ENCODE results near the gene CD19. TPM values are rescaled to one million over a fixed set of nuclear protein-coding genes. Genes with fewer than 3 reads are reported as not detected.

CD19 gene
- total and polyA plus RNA-seq, 5 experiments from 2014 or later, result 0.17 to 7.6 (median 0.19) TPM

DNA sequence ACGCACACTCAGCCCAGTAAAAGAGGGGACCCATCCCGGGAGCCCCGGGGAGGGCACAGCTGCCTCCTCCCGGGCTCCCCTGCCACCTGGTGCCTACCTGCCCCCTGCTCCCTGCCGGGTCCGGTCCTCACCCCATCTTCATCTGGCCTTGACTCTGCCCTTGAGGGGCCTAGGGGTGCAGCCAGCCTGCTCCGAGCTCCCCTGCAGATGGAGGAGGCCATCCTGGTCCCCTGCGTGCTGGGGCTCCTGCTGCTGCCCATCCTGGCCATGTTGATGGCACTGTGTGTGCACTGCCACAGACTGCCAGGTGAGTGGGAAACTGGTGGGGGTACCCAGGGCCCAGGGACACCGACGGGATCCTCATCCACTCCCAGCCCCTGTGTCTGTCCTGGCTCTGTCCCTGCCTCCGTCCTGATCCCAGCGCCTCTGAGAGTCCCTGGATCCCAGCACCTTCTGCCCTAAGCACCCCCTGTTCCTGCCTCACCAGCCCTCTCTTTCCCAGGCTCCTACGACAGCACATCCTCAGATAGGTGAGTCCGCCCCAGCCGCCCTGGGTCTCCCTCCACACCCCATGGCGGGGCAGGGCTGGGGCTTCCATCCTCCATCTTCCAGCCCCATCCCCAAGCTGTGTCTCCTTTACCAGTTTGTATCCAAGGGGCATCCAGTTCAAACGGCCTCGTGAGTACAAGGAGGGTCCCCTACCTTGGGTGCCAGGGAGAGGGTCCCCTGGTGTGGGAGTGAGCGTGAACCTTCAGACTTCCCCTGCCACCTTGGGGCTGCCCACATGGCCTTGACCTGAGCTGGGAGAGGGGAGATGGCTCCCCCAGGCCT, 53.7 kb downstream of the CD19 start:
- Mint-ChIP-seq H3K36me3 (peaks cover 11 to 71% (median 48%) of the 10 kb centered on the region in 3 donors), H3K27me3 (no peaks in the 10 kb centered on the region), H3K4me3 (peak overlapping the region; percentile 93 to 100 (median 98)), H3K4me1 (peaks cover 44 to 64% (median 59%) of the 10 kb centered on the region in 4 donors), H3K27ac (peak overlapping the region; percentile 93 to 100 (median 98)), H3K9me3 (peaks cover 0 to 10% (median 2%) of the 10 kb centered on the region in 9 donors)
- DNase-seq (no peak), ATAC-seq (peak; percentile 39 to 43)
- POLR2A ChIA-PET, result interaction anchor here (0.7 to 18.9 kb wide), 11 partner anchors 8 to 162 kb away, joined by 3 to 494 read pairs (median 6); partner anchors contain the start of genes NFATC2IP and SPNS1

DNA sequence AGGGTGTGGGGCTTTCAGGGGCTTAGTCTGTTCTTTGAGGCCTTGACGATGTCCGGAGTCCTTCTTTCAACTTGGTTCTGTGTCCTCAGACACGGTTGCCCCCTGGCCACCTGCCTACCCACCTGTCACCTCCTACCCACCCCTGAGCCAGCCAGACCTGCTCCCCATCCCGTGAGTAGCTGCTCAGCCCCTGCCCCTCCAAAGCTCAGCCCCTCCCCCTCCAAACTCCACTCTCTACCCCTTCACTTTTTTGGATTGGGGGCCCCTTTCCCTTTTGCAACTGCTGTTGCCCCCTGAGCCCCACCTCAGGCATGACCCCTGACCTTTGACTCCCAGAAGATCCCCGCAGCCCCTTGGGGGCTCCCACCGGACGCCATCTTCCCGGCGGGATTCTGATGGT, 54.3 kb downstream of the CD19 start:
- POLR2A ChIA-PET, result interaction anchor here (1.0 to 18.9 kb wide), 7 partner anchors 7 to 837 kb away, joined by 3 to 494 read pairs (median 24); partner anchors contain the start of gene SPNS1
- no peak for ATAC-seq
- Mint-ChIP-seq H3K27me3 (no peaks in the 10 kb centered on the region), H3K4me1 (peaks cover 47 to 70% (median 65%) of the 10 kb centered on the region in 4 donors), H3K4me3 (peak overlapping the region; percentile 93 to 100 (median 98)), H3K27ac (peak overlapping the region; percentile 93 to 100 (median 98)), H3K9me3 (peaks cover 0 to 10% (median 2%) of the 10 kb centered on the region in 9 donors), H3K36me3 (peaks cover 12 to 71% (median 45%) of the 10 kb centered on the region in 3 donors)
- no peak for DNase-seq

DNA sequence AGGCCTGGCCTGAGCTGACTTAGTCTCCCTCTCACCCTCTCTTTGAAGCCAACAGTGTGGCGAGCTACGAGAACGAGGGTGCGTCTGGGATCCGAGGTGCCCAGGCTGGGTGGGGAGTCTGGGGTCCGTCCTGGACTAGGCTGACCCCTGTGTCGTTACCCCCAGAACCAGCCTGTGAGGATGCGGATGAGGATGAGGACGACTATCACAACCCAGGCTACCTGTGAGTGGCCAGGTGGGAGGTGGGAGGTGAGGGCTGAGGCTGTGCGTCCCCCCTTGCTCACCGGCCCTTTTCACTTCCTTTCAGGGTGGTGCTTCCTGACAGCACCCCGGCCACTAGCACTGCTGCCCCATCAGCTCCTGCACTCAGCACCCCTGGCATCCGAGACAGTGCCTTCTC, 54.7 kb downstream of the CD19 start:
- peaks cover 0 to 10% (median 2%) of the 10 kb centered on the region in 9 donors for H3K9me3 Mint-ChIP-seq
- H3K4me1 Mint-ChIP-seq, result peaks cover 49 to 75% (median 70%) of the 10 kb centered on the region in 4 donors
- no peak for ATAC-seq
- no peak for DNase-seq
- no peaks in the 10 kb centered on the region for H3K27me3 Mint-ChIP-seq
- peak overlapping the region; percentile 72 to 100 (median 97) for H3K27ac Mint-ChIP-seq
- H3K36me3 Mint-ChIP-seq, result peaks cover 12 to 75% (median 42%) of the 10 kb centered on the region in 3 donors
- H3K4me3 Mint-ChIP-seq, result peak overlapping the region; percentile 93 to 100 (median 98)
- POLR2A ChIA-PET, result interaction anchor here (0.5 to 18.9 kb wide), 9 partner anchors 7 to 837 kb away, joined by 3 to 494 read pairs (median 5); partner anchors contain the start of genes NFATC2IP and SPNS1

DNA sequence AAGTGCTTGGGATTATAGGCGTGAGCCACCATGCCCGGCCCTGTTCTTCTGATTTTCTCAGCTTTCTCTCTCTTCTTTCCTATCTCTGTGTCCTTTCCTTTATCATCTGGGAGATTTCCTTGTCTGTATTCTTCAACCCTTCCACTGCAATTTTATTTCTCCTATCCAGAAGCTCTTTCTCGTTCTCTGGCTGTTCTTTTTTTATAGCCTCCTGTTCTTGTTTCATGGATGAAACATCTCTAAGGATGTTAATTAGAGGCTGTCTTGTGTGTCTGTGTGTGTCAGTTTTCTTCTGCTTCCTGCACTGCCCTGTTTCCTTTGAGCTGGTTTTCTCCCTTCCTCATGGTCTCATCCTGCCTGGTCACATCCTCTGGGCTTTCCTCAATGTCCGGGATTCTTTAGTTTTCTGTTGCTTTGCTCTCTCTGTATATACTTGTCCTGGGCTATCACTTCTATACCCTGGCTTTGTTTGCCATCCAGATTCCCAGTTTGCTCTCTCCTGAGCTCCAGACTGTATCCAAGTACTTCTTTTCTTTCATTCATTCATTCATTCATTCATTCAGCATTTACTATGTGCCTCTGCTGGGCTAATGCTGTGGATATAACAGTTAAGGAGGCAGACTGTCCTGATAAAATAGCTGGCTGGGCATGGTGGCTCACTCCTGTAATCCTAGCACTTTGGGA, 55.5 kb downstream of the CD19 start:
- no peak for ATAC-seq
- Mint-ChIP-seq H3K4me3 (peak overlapping the region; percentile 93 to 100 (median 98)), H3K9me3 (peaks cover 0 to 10% (median 2%) of the 10 kb centered on the region in 9 donors), H3K27me3 (no peaks in the 10 kb centered on the region), H3K27ac (peak overlapping the region; percentile 93 to 100 (median 98)), H3K4me1 (peaks cover 50 to 74% (median 72%) of the 10 kb centered on the region in 4 donors), H3K36me3 (peaks cover 12 to 76% (median 35%) of the 10 kb centered on the region in 3 donors)
- POLR2A ChIA-PET, result interaction anchor here (0.6 to 18.9 kb wide), 12 partner anchors 12 to 838 kb away, joined by 3 to 494 read pairs (median 5); partner anchors contain the start of genes ATXN2L, NFATC2IP and SPNS1
- no peak for DNase-seq

Other genes with a start within 250 kb of the CD19 start
- 100 to 1,000 TPM; 271 to 279 TPM for gene EIF3C, start 220.5 kb upstream of the CD19 start, total RNA-seq
- gene EIF3C, start 220.5 kb upstream of the CD19 start, polyA plus RNA-seq, result 100 to 1,000 TPM; 208 to 320 (median 221) TPM
- gene NPIPB9, start 180.2 kb upstream of the CD19 start, total RNA-seq, result 1 to 10 TPM; 5.8 to 6.2 TPM
- gene NPIPB9, start 180.2 kb upstream of the CD19 start, polyA plus RNA-seq, result under 1 TPM in 2 of 3 donors, not detected in 1; 0.25 to 0.53 TPM
- 100 to 1,000 TPM; 310 to 339 TPM for gene ATXN2L, start 109.0 kb upstream of the CD19 start, total RNA-seq
- gene ATXN2L, start 109.0 kb upstream of the CD19 start, polyA plus RNA-seq, result 10 to 100 TPM; 14.2 to 28.4 (median 19.5) TPM
- gene TUFM, start 85.6 kb upstream of the CD19 start, total RNA-seq, result 100 to 1,000 TPM; 117 to 120 TPM
- gene TUFM, start 85.6 kb upstream of the CD19 start, polyA plus RNA-seq, result 100 to 1,000 TPM; 141 to 155 (median 152) TPM
- 100 to 1,000 TPM; 110 to 117 TPM for gene SH2B1, start 68.1 kb upstream of the CD19 start, total RNA-seq
- gene SH2B1, start 68.1 kb upstream of the CD19 start, polyA plus RNA-seq, result 1 to 10 TPM; 1.1 to 2.5 (median 2.2) TPM
- 1 to 10 TPM in 1 of 2 experiments, under 1 TPM in 1; 0.58 to 1.2 TPM for gene ATP2A1, start 53.5 kb upstream of the CD19 start, total RNA-seq
- not detected for gene ATP2A1, start 53.5 kb upstream of the CD19 start, polyA plus RNA-seq
- 10 to 100 TPM; 34.1 to 35.7 TPM for gene RABEP2, start 6.7 kb upstream of the CD19 start, total RNA-seq
- 1 to 10 TPM; 2.8 to 6.5 (median 3.0) TPM for gene RABEP2, start 6.7 kb upstream of the CD19 start, polyA plus RNA-seq
- gene NFATC2IP, start 19.0 kb downstream of the CD19 start, total RNA-seq, result 100 to 1,000 TPM; 112 to 116 TPM
- 10 to 100 TPM; 22.8 to 30.2 (median 28.7) TPM for gene NFATC2IP, start 19.0 kb downstream of the CD19 start, polyA plus RNA-seq
- gene SPNS1, start 42.8 kb downstream of the CD19 start, total RNA-seq, result 10 to 100 TPM; 38.1 to 45.0 TPM
- 10 to 100 TPM; 12.7 to 29.7 (median 24.9) TPM for gene SPNS1, start 42.8 kb downstream of the CD19 start, polyA plus RNA-seq
- gene LAT, start 53.1 kb downstream of the CD19 start, total RNA-seq, result 100 to 1,000 TPM; 352 to 353 TPM
- gene LAT, start 53.1 kb downstream of the CD19 start, polyA plus RNA-seq, result 100 to 1,000 TPM; 255 to 308 (median 288) TPM